Smooth muscle cell (in vitro differentiated cells): Measurements from ENCODE around the gene TRAF5. TPM values are rescaled to one million over a fixed set of nuclear protein-coding genes. Genes with fewer than 3 reads are reported as not detected.

Experiments used
- DNase-seq: peaks from one replicate; lab custom pipeline; 2025; ENCODE audit not compliant: unreplicated experiment; lab: John Stamatoyannopoulos, UW
- H2AFZ ChIP-seq: fragments of 200-600 bp; sonication (generic); 2 replicates; pipeline ENCODE4 v1.6.0; 2016; ENCODE audit warnings: antibody characterized with exemption, low read depth, mild to moderate bottlenecking
- H3F3A ChIP-seq: fragments of 200-600 bp; sonication (generic); 2 replicates; pipeline ENCODE4 v1.6.0; 2017; ENCODE audit warnings: antibody characterized with exemption, low read depth
- H3K27ac ChIP-seq: fragments of 200-600 bp; sonication (generic); 2 replicates; pipeline ENCODE4 v1.5.1; 2016; ENCODE audit warnings: low read depth, mild to moderate bottlenecking
- H3K27me3 ChIP-seq: fragments of 200-600 bp; sonication (generic); 2 replicates; pipeline ENCODE4 v1.6.1; 2016; ENCODE audit warnings: low read depth, mild to moderate bottlenecking
- H3K36me3 ChIP-seq: fragments of 200-600 bp; sonication (generic); 2 replicates; pipeline ENCODE4 v1.5.1; 2016; ENCODE audit warnings: low read depth
- H3K4me1 ChIP-seq: fragments of 200-600 bp; sonication (generic); 2 replicates; pipeline ENCODE4 v1.5.1; 2016; ENCODE audit warnings: low read depth
- H3K4me2 ChIP-seq: fragments of 200-600 bp; sonication (generic); 2 replicates; pipeline ENCODE4 v1.6.0; 2016; ENCODE audit warnings: mild to moderate bottlenecking
- H3K4me3 ChIP-seq: fragments of 200-600 bp; sonication (generic); 2 replicates; pipeline ENCODE4 v1.5.1; 2016; ENCODE audit warnings: mild to moderate bottlenecking
- H3K79me2 ChIP-seq: fragments of 200-600 bp; sonication (generic); 2 replicates; pipeline ENCODE4 v1.6.0; 2016; ENCODE audit warnings: low read depth, mild to moderate bottlenecking
- H3K9ac ChIP-seq: fragments of 200-600 bp; sonication (generic); 2 replicates; pipeline ENCODE4 v1.6.0; 2016; ENCODE audit warnings: low read depth
- H3K9me3 ChIP-seq: fragments of 200-600 bp; sonication (generic); replicated peaks from 2 replicates; pipeline ENCODE4 v1.5.1; 2016; ENCODE audit warnings: low read depth
- H4K20me1 ChIP-seq: fragments of 200-600 bp; sonication (generic); 2 replicates; pipeline ENCODE4 v1.6.0; 2016; ENCODE audit warnings: low read depth
- WGBS: methylation state at CpG from one replicate; pipeline ENCODE4 v1.1.7; 2016; ENCODE audit warnings: low lambda C conversion rate; 5-methylcytosine and 5-hydroxymethylcytosine counted together
- polyA plus RNA-seq: library from polyadenylated mRNA; unstranded; fragments of >200 nt; fragmentation: Nextera tagmentation; extraction: Ambion mirVana; gene quantifications from 2 replicates; pipeline ENCODE4 v1.2.1, GENCODE V29; 2016
- total RNA-seq: library from RNA; depleted of rRNA; stranded (reverse); fragments of >200 nt; gene quantifications from 2 replicates; pipeline ENCODE4 v1.2.3, GENCODE V29; 2014
- TF ChIP-seq, protein P1 (sequence below): fragments of 200-600 bp; sonication (generic); IDR thresholded peaks from 2 replicates; pipeline ENCODE4 v1.5.1; 2017; ENCODE audit warnings: borderline replicate concordance, mild to moderate bottlenecking, antibody characterized with exemption; ENCODE audit not compliant: insufficient read depth, poor library complexity, severe bottlenecking

The TRAF5 gene
- total and polyA plus RNA-seq, 2 experiments from 2014 or later, result 6.1 to 15.0 TPM

DNA sequence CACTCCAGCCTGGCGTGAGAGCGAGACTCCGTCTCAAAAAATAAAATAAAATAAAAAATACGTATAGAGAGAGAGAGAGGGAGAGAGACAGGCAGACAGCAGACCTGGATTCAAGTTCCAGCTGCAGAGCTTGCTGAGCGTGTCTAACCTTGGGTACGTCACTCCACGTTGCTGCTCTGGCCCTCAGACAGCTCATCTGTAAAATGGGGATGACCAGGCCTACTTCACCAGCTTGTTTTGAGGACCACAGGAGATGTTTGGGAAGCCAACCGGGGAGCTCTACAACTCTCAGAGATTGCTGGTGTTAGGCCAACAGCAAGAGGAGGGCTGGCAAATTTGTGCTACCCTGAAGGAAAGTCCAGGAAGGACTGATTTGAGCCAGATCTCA lies 499 bp upstream of the TRAF5 start:
- Histone ChIP-seq H2AFZ (peak overlapping the region; percentile 26), H3K4me3 (peak overlapping the region; percentile 89), H3K9ac (no peak overlapping the region), H3K79me2 (peaks cover 36% of the 10 kb centered on the region), H3K4me1 (peaks cover 4% of the 10 kb centered on the region), H3K27me3 (no peaks in the 10 kb centered on the region), H3K9me3 (no peaks in the 10 kb centered on the region), H4K20me1 (peaks cover 33% of the 10 kb centered on the region), H3K36me3 (no peaks in the 10 kb centered on the region), H3K27ac (no peak overlapping the region), H3K4me2 (peak overlapping the region; percentile 88), H3F3A (no peaks in the 10 kb centered on the region)
- 96% methylated on average over 8 of the region's 8 CpGs for WGBS
- TF ChIP-seq, protein P1, sequence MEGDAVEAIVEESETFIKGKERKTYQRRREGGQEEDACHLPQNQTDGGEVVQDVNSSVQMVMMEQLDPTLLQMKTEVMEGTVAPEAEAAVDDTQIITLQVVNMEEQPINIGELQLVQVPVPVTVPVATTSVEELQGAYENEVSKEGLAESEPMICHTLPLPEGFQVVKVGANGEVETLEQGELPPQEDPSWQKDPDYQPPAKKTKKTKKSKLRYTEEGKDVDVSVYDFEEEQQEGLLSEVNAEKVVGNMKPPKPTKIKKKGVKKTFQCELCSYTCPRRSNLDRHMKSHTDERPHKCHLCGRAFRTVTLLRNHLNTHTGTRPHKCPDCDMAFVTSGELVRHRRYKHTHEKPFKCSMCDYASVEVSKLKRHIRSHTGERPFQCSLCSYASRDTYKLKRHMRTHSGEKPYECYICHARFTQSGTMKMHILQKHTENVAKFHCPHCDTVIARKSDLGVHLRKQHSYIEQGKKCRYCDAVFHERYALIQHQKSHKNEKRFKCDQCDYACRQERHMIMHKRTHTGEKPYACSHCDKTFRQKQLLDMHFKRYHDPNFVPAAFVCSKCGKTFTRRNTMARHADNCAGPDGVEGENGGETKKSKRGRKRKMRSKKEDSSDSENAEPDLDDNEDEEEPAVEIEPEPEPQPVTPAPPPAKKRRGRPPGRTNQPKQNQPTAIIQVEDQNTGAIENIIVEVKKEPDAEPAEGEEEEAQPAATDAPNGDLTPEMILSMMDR, result no peak
- DNase-seq, result no peak

DNA sequence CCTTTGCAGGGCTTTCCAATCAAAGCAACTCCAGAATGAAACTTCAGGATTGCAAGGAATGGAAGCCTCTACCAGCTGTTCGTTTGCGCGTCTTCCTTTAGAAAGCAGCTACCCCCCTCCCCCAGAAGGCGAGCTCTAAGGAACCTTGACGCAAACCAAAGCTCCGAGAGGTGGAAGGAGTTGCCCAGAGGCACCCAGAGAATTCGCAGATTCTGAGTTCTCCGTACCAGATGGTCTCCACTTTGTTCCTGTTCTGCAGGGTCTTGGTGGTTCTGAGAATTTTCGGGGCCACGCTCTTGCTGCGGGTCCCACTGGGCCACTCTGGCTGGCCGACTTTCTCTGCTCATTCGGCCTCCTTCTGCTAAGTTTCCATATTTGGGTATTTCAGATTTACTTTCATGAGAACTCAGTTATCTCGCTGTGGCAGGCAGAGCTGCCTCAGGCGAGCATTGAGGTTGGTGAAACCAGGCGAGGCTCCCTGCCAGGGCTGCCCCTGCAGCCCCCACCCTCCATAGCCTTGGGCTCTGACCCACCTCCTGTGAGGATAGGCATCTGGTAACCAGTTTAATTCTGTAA lies 801 bp downstream of the TRAF5 start:
- Histone ChIP-seq H3K27me3 (no peaks in the 10 kb centered on the region), H3K4me3 (peak overlapping the region; percentile 89), H3K9me3 (no peaks in the 10 kb centered on the region), H3K36me3 (no peaks in the 10 kb centered on the region), H4K20me1 (peaks cover 46% of the 10 kb centered on the region), H3K4me1 (peaks cover 4% of the 10 kb centered on the region), H3K27ac (no peak overlapping the region), H3F3A (no peaks in the 10 kb centered on the region), H2AFZ (peak overlapping the region; percentile 65), H3K4me2 (peak overlapping the region; percentile 88), H3K79me2 (peaks cover 49% of the 10 kb centered on the region), H3K9ac (peak overlapping the region; percentile 0)
- DNase-seq, result no peak
- 3% methylated on average over 16 of the region's 16 CpGs for WGBS
- TF ChIP-seq, protein P1, result no peak

DNA sequence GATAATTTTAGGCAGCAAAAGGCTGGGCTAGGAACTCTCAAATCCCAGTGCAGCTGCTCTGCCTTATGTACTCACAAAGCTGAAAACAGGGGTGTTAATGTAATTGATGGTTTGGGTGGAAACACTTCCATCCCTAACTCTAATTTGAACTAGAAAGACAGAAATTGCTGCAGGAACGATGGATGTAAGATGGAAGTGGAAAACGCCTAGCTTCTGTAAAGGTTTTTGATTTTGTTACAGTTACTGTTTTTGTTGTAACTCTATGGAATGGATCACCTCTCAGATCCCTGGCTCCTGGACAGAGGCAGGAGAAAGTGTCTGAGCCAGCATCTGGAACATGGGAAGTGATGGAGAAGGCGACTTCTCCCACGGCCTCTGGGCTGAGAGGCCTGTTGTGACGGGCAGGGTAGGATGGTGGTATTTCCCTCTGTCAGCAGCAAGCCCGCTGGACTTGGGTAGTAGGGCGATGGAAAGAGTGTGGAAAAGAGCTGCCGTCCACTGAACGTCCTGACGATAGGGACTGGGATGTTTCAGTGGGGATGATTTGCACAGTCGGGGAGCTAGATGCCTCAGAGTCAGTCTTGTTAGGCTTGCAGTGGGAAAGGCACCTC lies 1.6 kb downstream of the TRAF5 start:
- peaks cover 53% of the 10 kb centered on the region for H4K20me1 ChIP-seq
- TF ChIP-seq, protein P1, result no peak
- no peaks in the 10 kb centered on the region for H3K27me3 ChIP-seq
- no peaks in the 10 kb centered on the region for H3K36me3 ChIP-seq
- no peaks in the 10 kb centered on the region for H3K9me3 ChIP-seq
- H3K79me2 ChIP-seq, result peaks cover 57% of the 10 kb centered on the region
- DNase-seq, result no peak
- WGBS, result 86% methylated on average over 11 of the region's 11 CpGs
- no peak overlapping the region for H3K27ac ChIP-seq
- H3F3A ChIP-seq, result no peaks in the 10 kb centered on the region
- H3K9ac ChIP-seq, result no peak overlapping the region
- peaks cover 4% of the 10 kb centered on the region for H3K4me1 ChIP-seq
- H3K4me3 ChIP-seq, result peak overlapping the region; percentile 89
- H2AFZ ChIP-seq, result no peak overlapping the region
- peak overlapping the region; percentile 88 for H3K4me2 ChIP-seq
